NCI-H2171 (cell line): ENCODE results near the gene CD300C.
"Not testable (repeated sequence)": the region's sequence is repeated elsewhere in the genome, so short reads cannot be mapped to it uniquely, and the experiment has no call there.

Experiments
- DNase-seq: peaks from one replicate; lab custom pipeline; 2025; lab: John Stamatoyannopoulos, UW

CD300C gene

GRCh38 chr17:74531231-74531761 is 14.6 kb downstream of the CD300C start, which contains the start of gene CD300LB:
Gene CD300LB (minus strand): TSS chr17:74531475. CDS start chr17:74531350, 125 bp downstream.
- DNase-seq, result no peak

DNA sequence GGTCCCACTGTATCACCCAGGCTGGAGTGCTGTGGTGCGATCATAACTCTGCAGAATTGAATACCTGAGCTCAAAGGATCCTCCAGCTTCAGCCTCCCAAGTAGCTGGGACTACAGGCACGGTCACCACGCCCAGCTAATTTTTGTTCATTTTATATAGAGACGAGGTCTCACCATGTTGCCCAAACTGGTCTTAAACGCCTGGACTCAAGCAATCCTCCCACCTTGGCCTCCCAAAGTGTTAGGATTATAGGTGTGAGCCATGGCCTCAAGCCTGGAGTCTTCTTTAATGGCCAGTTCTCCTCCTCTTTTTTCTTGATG is 15.1 kb downstream of the CD300C start:
- DNase-seq, result no peak

GRCh38 chr17:74529243-74529642 is 16.7 kb downstream of the CD300C start:
- no peak for DNase-seq

DNA sequence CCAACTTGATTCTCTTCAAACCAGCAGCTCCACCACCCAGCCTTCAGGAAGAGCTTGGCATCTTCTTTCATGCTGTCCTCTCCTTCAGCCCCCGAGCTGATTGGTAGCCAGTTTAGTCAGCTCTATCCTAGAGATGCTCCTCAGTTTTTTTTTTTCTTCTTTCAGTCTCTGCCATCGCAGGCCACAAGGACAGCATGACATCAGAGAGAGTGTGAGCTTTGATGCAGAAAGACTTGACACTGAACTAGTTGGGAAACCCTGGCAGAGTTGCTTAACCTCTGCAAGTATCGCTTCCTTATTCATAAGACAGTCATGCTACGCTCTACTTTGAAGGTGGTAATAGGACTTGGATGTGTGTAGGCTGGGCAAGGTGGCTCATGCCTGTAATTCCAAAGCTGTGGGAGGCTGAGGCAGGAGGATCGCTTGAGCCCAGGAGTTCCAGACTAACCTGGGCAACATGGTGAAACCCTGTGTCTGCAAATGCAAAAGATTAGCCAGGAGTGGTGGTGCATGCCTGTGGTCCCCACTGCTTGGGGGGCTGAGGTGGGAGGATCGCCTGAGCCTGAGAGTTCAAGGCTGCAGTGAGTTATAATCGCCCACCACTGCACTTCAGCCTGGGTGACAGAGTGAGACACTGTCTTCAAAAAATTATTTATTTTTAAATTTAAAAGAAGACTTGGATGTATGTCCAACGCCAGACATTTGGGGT is 17.3 kb downstream of the CD300C start:
- no peak for DNase-seq

- no peak for DNase-seq
Observed at GRCh38 chr17:74527756-74528155, 18.2 kb downstream of the CD300C start.

DNA sequence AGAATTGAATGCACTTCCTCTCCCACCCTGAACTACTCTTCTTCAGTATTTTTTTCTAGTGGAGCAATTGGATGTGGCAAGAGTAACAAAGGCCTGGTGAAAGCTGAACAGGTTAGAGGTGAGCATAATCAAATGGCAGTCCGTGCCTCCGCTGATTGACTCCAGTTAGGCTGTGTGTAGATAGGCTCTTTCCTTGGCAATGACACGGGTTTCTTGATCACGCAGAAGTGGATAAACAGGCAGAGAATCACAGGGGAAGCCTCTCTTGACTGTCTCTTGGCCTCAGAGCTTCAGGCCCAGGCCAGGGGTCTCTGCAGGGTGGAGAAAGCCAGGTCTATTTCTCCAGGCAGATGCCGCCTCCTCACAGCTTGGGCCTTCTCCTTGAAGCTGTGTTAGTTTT is 18.8 kb downstream of the CD300C start:
- no peak for DNase-seq

DNA sequence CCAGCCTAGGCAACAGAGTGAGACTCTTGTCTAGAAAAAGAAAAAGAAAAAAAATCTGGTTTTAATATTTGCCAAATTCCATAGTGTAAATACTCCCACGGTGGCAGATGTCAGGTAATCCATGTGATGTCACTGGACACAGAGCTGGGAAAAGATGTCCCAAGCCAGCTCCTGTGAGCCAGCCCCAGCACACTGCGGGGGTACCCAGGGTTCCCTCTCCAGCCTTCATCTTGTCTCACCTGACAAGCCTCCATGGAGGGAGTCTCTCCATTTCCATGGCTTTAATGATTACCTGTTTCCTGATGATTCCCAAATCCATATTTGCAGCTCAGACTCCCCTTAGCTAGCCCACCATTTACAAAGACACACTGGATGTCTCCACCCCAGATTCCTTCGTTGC is 19.2 kb downstream of the CD300C start:
- no peak for DNase-seq

GRCh38 chr17:74525781-74526288 is 20.1 kb downstream of the CD300C start:
- no peak for DNase-seq

DNA sequence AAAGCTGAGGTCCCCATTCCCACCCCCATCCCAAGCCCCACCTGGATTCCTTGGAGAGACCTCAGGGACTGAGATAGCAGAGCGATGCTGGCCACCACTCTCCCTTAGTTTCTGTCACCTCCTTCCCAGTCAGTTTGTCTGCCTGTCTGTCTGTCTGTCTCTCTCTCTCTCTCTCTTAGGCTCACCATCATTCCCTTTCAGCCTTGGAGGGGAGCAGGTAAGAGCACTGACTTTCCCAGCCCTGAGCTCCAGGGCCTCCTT is 20.5 kb downstream of the CD300C start:
- no peak for DNase-seq

DNA sequence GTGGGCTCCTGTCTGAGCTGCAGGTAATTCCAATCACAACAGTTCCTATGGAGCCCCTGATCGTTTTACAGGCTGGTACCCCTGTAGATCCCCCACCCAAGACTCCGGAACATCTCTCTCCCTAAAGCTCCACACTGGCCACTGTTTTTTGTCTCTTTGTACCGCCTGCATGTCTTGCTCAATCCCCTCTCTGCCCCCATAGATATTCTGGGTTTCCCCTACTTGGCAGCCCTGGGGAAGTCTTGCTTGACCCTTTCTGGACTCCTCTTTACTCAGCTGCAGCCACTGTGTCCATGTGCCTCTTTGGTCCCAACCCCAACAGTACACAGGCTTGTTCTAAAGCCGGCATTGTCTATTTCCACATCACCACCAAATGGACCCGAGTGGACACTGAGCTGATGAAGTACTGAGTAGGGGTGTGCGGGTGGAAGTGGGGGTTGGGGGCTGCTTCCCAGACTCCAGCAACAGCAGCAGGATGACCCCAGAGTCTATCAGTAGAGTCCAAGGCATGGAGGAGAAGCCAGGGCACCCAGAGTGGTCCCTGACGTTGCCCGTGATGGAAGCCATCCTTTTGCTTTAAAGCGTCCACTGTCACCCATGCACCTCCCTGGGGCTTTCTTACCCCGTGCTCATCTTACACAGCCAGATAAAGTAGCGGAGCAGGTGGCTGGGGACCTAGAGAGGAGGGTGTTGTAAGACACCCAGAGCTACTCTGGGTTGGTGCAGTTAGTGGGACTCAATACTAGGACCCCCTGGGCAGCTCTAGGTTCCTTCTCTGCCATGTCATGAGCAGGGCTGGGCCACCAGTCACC is 21.1 kb downstream of the CD300C start:
- DNase-seq, result no peak

GRCh38 chr17:74523308-74523707 is 22.6 kb downstream of the CD300C start:
- DNase-seq, result no peak

DNA sequence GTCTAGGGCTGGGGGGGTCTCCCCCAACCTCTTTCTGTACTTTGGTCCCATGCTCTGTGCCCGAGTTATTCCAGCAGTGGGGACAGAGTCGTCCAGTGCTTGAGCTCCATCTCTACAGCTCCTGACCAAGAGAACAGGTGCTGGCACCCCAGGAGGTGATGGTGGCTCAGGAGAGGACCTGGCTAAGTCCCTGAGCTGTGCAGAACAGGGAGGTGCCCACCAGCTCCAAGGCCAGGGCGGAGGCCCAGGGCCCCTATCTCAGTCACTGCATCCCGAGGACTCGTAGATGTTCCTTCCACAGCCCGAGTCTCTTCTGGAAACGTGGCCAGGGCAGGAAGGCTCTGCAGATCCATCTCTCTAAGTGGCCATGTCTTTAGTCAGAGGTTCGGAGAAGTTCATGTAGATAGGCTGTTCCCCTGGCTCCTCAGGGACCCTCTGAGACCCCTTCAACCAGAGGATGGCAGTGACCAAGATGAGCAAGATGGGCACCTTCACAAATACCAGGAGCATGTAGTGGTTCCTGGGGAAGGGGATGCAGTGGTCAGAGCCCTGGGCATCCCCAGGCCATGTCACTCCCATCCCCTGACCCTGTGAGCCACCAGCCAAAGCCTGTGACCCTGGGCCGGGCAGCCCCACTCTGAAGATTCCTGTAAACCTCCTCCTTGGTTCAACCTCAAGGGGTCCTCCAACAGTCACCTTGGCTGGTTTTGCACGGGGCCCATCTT is 23.4 kb downstream of the CD300C start:
- no peak for DNase-seq

- no peak for DNase-seq
Observed at GRCh38 chr17:74521701-74522201, 24.2 kb downstream of the CD300C start.

DNA sequence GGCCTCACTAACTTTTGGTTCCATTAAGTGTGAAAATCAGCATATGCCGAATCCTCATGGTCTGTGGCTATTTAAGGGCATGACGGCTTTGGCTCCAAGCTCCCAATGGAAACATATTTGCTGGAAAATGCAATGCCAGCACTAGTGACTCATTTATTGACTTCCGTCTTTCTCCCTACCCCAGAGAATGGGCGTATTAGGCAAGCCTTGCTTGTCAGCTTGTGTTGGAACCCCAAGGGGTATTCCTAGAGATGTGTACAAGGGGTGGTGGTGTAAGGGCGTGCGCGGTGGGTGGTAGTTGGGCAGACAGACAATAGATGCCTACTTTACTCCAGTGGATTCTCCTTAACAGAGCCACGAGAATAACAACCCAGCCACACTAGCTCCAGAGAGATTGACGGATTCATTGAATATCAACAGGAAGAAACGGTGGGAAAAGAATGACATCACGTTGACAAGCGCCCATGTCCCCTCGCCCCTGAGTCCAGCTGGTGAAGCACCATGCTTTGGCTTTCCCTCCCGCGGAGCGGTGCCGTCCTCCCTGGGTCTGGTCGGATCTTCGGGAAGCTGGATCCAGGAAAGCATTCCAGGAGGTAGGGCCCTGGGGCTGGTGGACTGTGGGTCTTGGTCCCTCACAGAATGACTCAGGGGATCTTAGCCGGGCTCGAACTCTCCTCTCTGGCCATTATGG is 25.0 kb downstream of the CD300C start:
- DNase-seq, result no peak

DNA sequence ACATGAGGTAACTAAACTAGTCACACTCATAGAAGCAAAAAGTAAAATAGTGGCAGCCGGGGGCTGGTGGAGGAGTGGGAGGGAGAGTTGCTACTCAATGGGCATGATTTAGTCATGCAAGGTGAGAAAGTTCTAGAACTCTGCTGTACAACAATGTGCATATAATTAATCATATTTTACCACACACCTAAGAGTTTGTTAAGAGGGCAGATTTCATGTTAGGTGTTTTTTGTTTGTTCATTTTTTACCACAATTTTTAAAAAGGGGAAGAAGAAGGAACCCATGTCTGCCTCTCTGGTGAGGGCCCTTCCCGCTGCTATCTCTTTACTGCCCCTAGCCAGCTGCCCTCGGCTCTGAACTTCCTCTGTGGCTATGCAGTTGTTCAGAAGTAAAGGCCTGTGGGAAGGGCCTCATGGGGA is 25.9 kb downstream of the CD300C start:
- no peak for DNase-seq

GRCh38 chr17:74518413-74518981 is 27.4 kb downstream of the CD300C start:
- DNase-seq, result not testable (repeated sequence)

GRCh38 chr17:74516561-74517328 is 29.2 kb downstream of the CD300C start:
- no peak for DNase-seq

DNA sequence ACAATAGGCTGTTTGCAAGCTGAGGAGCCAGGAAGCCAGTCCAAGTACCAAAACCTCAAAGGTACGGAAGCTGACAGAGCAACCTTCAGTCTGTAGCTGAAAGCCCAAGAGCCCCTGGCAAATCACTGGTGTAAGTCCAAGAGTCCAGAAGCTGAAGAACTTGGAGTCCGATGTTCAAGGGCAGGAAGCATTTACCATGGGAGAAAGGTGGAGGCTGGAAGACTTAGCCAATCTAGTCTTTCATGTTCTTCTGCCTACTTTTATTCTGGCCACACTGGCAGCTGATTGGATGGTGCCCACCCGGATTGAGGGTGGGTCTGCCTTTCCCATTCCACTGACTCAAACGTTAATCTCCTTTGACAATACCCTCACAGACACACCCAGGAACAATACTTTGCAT is 30.0 kb downstream of the CD300C start:
- no peak for DNase-seq

DNA sequence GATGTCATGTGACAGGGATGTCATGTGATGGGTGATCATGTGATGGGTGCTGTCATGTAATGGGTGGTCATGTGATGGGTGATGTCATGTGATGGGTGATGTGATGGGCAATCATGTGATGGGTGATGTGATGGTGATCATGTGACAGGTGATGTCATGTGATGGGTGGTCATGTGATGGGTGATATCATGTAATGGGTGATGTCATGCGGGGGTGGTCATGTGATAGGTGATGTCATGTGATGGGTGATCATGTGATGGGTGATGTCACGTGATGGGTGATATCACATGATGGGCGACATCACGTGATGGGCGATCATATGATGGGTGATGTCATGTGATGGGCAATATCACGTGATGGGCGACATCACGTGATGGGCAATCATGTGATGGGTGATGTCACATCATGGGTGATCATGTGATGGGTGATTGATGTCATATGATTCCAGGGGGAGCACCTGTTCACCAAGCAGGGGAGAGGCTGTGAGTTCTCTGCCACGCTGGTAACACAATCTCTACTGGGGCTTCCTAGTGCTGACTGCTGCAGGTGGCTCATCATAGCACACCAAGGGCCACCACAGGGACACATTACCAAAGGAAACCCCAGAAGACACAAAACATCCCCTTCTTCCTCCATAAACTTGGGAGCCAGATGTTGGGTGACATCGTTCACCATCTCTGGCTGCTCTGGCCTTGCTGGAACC is 31.1 kb downstream of the CD300C start:
- peak; percentile 84 for DNase-seq

- DNase-seq, result peak; percentile 84
Observed at GRCh38 chr17:74513987-74514631, 31.8 kb downstream of the CD300C start.
